Mesothelial cell of epicardium (in vitro differentiated cells): ENCODE measurements around the gene RNF213. TPM values are rescaled to one million over a fixed set of nuclear protein-coding genes. Genes with fewer than 3 reads are reported as not detected.
A peak's percentile ranks its signal among the peaks of the same experiment; 100 is the strongest.

Experiments
- DNase-seq, 2 experiments: peaks; one replicate each; pipeline ENCODE4 v3.0.0; 2021; ENCODE audit warnings: low spot score in 2 of 2; ENCODE audit not compliant: unreplicated experiment in 2 of 2
- H3K27ac Mint-ChIP-seq: 2 replicates; pipeline ENCODE4 v1.8.0; 2021; ENCODE audit warnings: mixed read lengths
- H3K27me3 Mint-ChIP-seq: 2 replicates; pipeline ENCODE4 v1.8.0; 2021; ENCODE audit warnings: low read depth, mixed read lengths
- H3K36me3 Mint-ChIP-seq: 2 replicates; pipeline ENCODE4 v1.8.0; 2021; ENCODE audit warnings: mixed read lengths
- H3K4me1 Mint-ChIP-seq: 2 replicates; pipeline ENCODE4 v1.8.0; 2021; ENCODE audit warnings: mixed read lengths
- H3K4me3 Mint-ChIP-seq: 2 replicates; pipeline ENCODE4 v1.8.0; 2021; ENCODE audit warnings: mild to moderate bottlenecking, moderate library complexity, mixed read lengths
- H3K9me3 Mint-ChIP-seq: 2 replicates; pipeline ENCODE4 v1.8.0; 2021; ENCODE audit warnings: mixed read lengths
- total RNA-seq: library from RNA; stranded (reverse); gene quantifications from 3 replicates; pipeline ENCODE4 v1.2.1, GENCODE V29; 2021
- TF ChIP-seq, protein P1 (sequence below): fragments of 200-600 bp; sonication (generic); IDR thresholded peaks from one replicate; pipeline ENCODE4 v1.5.0; 2021; ENCODE audit warnings: antibody characterized with exemption; ENCODE audit not compliant: unreplicated experiment

Gene RNF213
- 62.6 to 76.7 TPM (median 63.4 TPM) in 3 replicates for total RNA-seq

DNA sequence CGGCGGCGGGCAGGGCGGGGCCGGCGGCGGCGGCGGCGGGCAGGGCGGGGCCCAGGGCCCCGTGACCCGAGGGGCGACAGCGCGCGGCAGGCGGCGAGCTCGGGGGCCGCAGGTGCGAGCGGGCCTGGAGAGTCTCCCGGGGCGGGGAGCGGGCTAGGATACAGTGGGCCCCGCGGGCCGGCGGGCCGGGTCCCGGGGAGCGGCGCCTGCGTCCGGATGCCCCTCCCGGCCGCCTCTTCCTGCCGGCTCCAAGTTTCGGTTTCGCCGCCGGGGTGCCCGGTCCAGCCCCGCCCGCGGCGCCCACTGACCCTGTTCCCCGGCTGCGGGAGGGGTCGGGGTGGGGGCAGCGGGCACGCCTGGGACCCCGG lies at the start of gene RNF213:
TSS of gene RNF213 (plus strand) at position 62 of the 368 bp plus-strand sequence. CDS start 2,830 bp downstream, outside the sequence.
- Mint-ChIP-seq H3K4me1 (peaks cover 14% of the 10 kb centered on the region), H3K27ac (peak within 1 kb of the TSS; percentile 93)
- DNase-seq: peak in 1 of 2 experiments; percentile 59

DNA sequence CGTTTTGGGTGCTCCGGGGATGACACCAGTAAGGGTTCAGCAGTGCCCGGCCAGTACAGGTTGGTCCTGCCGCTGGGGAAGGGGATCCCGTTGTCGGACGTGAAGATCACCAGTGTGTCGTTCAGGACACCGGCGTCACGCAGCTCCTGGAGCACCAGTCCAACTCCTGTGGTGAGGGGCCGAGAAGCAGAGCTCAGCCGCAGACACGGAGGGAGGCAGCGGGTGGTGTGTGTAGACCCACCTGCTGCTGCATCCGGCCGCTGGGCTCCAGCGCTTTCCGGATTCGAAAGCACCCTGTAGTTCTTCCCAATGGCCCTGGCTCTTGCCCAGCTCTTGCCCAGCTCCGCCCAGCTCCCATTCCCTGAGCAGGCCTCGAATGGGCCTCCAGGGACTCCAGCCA lies 48.5 kb upstream of the RNF213 start:
- Mint-ChIP-seq H3K4me3 (no peak overlapping the region), H3K9me3 (no peaks in the 10 kb centered on the region), H3K27ac (no peak overlapping the region), H3K4me1 (no peaks in the 10 kb centered on the region), H3K36me3 (peaks cover 9% of the 10 kb centered on the region), H3K27me3 (no peaks in the 10 kb centered on the region)
- DNase-seq: no peak
- TF ChIP-seq, protein P1, sequence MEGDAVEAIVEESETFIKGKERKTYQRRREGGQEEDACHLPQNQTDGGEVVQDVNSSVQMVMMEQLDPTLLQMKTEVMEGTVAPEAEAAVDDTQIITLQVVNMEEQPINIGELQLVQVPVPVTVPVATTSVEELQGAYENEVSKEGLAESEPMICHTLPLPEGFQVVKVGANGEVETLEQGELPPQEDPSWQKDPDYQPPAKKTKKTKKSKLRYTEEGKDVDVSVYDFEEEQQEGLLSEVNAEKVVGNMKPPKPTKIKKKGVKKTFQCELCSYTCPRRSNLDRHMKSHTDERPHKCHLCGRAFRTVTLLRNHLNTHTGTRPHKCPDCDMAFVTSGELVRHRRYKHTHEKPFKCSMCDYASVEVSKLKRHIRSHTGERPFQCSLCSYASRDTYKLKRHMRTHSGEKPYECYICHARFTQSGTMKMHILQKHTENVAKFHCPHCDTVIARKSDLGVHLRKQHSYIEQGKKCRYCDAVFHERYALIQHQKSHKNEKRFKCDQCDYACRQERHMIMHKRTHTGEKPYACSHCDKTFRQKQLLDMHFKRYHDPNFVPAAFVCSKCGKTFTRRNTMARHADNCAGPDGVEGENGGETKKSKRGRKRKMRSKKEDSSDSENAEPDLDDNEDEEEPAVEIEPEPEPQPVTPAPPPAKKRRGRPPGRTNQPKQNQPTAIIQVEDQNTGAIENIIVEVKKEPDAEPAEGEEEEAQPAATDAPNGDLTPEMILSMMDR: no peak

More for the DNA sequence above, at the start of gene RNF213:
- Mint-ChIP-seq H3K36me3 (peaks cover 8% of the 10 kb centered on the region), H3K9me3 (no peaks in the 10 kb centered on the region), H3K4me3 (peak within 1 kb of the TSS; percentile 85), H3K27me3 (no peaks in the 10 kb centered on the region)
- TF ChIP-seq, protein P1: no peak

DNA sequence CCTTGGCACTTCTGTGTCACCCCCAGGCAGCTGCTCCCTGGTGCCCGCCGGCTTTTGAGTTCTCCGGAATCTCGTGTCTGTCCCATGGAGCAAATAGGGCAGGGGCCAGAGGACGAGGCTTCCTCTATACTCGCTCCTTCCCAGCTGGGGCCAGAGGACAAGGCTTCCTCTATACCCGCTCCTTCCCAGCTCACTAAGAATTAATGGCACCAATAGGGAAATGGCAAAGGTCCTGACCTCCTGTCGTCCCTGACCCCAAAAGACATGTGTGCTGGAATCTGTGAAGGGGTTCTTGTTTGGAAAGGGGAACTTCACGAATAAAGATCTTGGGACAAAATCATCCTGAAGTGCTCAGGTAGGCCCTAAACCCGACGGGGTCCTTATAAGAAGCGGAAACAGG lies 48.1 kb upstream of the RNF213 start:
- H3K4me1 Mint-ChIP-seq: no peaks in the 10 kb centered on the region
- no peaks in the 10 kb centered on the region for H3K9me3 Mint-ChIP-seq
- no peak overlapping the region for H3K4me3 Mint-ChIP-seq
- no peak for DNase-seq
- no peaks in the 10 kb centered on the region for H3K27me3 Mint-ChIP-seq
- H3K27ac Mint-ChIP-seq: no peak overlapping the region
- TF ChIP-seq, protein P1: no peak
- H3K36me3 Mint-ChIP-seq: peaks cover 11% of the 10 kb centered on the region

DNA sequence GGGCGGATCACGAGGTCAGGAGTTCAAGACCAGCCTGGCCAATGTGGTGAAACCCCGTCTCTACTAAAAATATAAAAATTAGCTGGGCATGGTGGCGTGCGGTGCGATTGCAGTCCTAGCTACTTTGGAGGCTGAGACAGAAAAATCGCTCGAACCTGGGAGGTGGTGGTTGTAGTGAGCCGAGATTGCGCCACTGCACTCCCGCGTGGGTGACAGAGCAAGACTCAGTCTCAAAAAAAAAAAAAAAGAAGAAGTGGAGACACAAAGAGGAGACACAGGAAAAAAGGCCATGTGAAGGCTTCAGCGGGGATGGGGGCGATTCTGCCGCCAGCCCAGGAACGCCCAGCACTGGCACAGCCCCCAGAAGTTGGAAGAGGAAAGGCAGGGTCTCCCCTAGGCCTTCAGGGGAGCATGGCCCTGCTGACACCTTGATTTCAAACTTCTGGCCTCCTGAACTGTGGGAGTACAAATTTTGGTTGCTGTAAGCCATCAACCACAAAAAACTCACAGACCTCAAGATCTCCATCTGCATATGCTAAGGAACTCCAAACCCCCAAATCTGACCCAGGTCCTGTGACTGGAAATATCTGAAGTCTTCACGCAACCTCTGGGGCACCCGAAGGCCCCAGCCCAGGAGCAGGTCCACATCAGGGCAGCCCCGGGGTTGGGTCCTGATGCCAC lies 47.5 kb upstream of the RNF213 start:
- H3K4me1 Mint-ChIP-seq: no peaks in the 10 kb centered on the region
- TF ChIP-seq, protein P1: no peak
- H3K9me3 Mint-ChIP-seq: no peaks in the 10 kb centered on the region
- DNase-seq: no peak
- no peak overlapping the region for H3K27ac Mint-ChIP-seq
- peaks cover 12% of the 10 kb centered on the region for H3K36me3 Mint-ChIP-seq
- no peaks in the 10 kb centered on the region for H3K27me3 Mint-ChIP-seq
- no peak overlapping the region for H3K4me3 Mint-ChIP-seq

DNA sequence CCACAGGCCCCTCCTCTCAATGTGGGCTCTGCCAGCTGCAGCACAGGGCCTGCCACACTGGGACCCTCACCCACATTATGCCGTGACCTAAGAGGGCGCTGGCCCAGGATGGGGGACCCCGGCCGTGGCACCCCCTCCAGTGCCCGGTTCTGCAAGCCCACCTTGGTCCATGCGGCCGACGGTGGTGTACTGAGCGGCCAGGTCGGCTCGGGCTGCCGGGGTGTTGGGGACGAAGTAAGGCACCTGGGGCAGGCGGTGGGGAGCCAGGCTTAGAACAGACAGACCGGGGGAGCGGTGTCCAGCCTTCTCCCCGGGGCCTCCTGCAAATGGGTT lies 47.0 kb upstream of the RNF213 start:
- Mint-ChIP-seq H3K9me3 (no peaks in the 10 kb centered on the region), H3K27me3 (no peaks in the 10 kb centered on the region), H3K27ac (no peak overlapping the region), H3K4me1 (peaks cover 3% of the 10 kb centered on the region), H3K36me3 (peaks cover 12% of the 10 kb centered on the region), H3K4me3 (no peak overlapping the region)
- TF ChIP-seq, protein P1: no peak
- no peak for DNase-seq
